ENCODE results near the gene PKN2.

- TF ChIP-seq SNRNP70 (optimal IDR thresholded peaks at IDR 0.05; ENCODE audit: low read depth, low read length) = no peak
- TF ChIP-seq EZH2 (IDR thresholded peaks at IDR 0.05; ENCODE audit: borderline replicate concordance, low read depth, low read length) = no peak
- TF ChIP-seq TGIF2 (CRISPR knock-in tag; IDR thresholded peaks at IDR 0.05) = no peak
- no peak for TF ChIP-seq HLTF (IDR thresholded peaks at IDR 0.05)
- TF ChIP-seq DDX20 (tag; IDR thresholded peaks at IDR 0.05; ENCODE audit: low read depth) = no peak
- TF ChIP-seq DPF2 (IDR thresholded peaks at IDR 0.05) = no peak
- TF ChIP-seq ZBTB7A (IDR thresholded peaks at IDR 0.05; ENCODE audit: borderline replicate concordance, control insufficient read depth, low read depth, low read length) = no peak
- TF ChIP-seq NFATC3 (IDR thresholded peaks at IDR 0.05) = no peak
- TF ChIP-seq MYC (IDR thresholded peaks at IDR 0.05; ENCODE audit: low read depth, low read length) = no peak
- TF ChIP-seq MYC (CRISPR knock-in tag; IDR thresholded peaks at IDR 0.05; ENCODE audit: borderline replicate concordance, low read depth) = no peak
These were observed 95.8 kb downstream of the PKN2 start for GRCh38 chr1:88779880-88780279.

Data from K562 (cell line).